Transverse colon (tissue), 3 donors: ENCODE results near the gene SLC29A3.

Source experiments
- POLR2A ChIP-seq: fragments of 450-650 bp; IDR thresholded peaks from one replicate; pipeline ENCODE4 v1.6.1; 2016; ENCODE audit warnings: antibody characterized with exemption, mild to moderate bottlenecking, moderate library complexity
- TF ChIP-seq, protein P1 (sequence below), 5 experiments: fragments of 200-600 bp in 3 of 5; fragments of 450-650 bp in 2 of 5; sonication (generic) in 3 of 5; IDR thresholded peaks; 1 replicate in 2 of 5; 2 replicates in 3 of 5; pipeline ENCODE4 v1.5.1; 2016 to 2017; ENCODE audit warnings: antibody characterized with exemption in 5 of 5, inconsistent platforms in 3 of 5, mild to moderate bottlenecking in 2 of 5, moderate library complexity in 1 of 5

DNA sequence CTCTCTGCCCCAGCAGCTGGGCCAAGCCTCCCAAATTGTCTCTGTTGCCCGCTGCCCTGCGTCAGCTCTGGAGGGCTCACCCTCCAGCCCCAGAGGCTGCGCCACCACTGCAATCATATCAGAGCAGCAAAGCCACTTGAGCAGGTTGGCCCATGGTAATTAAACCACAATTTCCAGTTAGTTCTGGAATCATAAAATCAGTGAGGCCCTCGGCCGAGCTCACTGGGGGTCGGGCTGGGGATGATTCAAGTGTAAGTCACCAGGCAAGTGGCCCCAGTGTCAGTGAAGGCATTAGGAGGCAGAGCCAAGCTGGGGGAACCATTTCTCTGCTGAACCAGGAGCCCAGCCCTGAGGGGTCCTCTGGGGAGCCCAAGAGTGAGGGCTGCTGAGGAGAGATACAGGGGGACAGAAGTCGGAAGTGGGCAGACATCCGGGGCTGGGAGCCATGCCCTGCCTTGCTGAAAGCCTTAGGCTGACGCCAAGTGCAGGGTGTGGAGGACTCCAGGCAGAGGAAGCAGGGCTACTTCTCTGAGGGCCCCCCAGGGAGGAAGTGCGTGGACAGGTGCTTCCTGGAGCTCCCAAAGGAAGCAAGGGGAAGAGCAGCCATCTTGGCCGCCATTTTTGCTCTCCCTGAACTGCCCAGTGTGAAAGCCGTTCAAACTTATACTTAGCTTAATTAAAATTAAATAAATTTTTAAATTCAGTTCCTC, 29.5 kb upstream of the SLC29A3 start:
- TF ChIP-seq, protein P1, sequence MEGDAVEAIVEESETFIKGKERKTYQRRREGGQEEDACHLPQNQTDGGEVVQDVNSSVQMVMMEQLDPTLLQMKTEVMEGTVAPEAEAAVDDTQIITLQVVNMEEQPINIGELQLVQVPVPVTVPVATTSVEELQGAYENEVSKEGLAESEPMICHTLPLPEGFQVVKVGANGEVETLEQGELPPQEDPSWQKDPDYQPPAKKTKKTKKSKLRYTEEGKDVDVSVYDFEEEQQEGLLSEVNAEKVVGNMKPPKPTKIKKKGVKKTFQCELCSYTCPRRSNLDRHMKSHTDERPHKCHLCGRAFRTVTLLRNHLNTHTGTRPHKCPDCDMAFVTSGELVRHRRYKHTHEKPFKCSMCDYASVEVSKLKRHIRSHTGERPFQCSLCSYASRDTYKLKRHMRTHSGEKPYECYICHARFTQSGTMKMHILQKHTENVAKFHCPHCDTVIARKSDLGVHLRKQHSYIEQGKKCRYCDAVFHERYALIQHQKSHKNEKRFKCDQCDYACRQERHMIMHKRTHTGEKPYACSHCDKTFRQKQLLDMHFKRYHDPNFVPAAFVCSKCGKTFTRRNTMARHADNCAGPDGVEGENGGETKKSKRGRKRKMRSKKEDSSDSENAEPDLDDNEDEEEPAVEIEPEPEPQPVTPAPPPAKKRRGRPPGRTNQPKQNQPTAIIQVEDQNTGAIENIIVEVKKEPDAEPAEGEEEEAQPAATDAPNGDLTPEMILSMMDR (IDR thresholded peaks at IDR 0.05): no peak
- TF ChIP-seq POLR2A: no peak
